ENCODE data around the gene AFF4.
"Not testable (repeated sequence)": the region's sequence is repeated elsewhere in the genome, so short reads cannot be mapped to it uniquely, and the experiment has no call there.

The AFF4 gene

GRCh38 chr5:132963171-132964104 lies at the start of gene AFF4:
Gene AFF4 (minus strand): TSS chr5:132963634. CDS start chr5:132937189, 26,445 bp downstream.
- H3K27ac ChIP-seq: peak within 1 kb of the TSS; percentile 97
- TF ChIP-seq CTCF (IDR thresholded peaks at IDR 0.05): peak; percentile 58
- no peaks in the 10 kb centered on the region for H3K9me3 ChIP-seq
- no peaks in the 10 kb centered on the region for H3K36me3 ChIP-seq
- H3K4me3 ChIP-seq (ENCODE audit: low read depth in 1 of 2, low read length in 1 of 2): peak within 1 kb of the TSS; percentile 64 to 99
- peaks cover 23 to 25% of the 10 kb centered on the region in 2 experiments for H3K4me1 ChIP-seq (ENCODE audit: control insufficient read depth in 1 of 2, insufficient read depth in 1 of 2, low read depth in 1 of 2, low read length in 1 of 2)
- no peaks in the 10 kb centered on the region for H3K27me3 ChIP-seq

- not testable (repeated sequence) for H3K9me3 ChIP-seq; H3K4me1 ChIP-seq (ENCODE audit: control insufficient read depth in 1 of 2, insufficient read depth in 1 of 2, low read depth in 1 of 2, low read length in 1 of 2); H3K27me3 ChIP-seq; H3K36me3 ChIP-seq; H3K4me3 ChIP-seq (ENCODE audit: low read depth in 1 of 2, low read length in 1 of 2); H3K27ac ChIP-seq
Observed at GRCh38 chr5:133008455-133008854, 45.0 kb upstream of the AFF4 start.

- Histone ChIP-seq H3K27ac (no peak overlapping the region), H3K4me3 (ENCODE audit: low read depth in 1 of 2, low read length in 1 of 2) (no peak overlapping the region), H3K4me1 (ENCODE audit: control insufficient read depth in 1 of 2, insufficient read depth in 1 of 2, low read depth in 1 of 2, low read length in 1 of 2) (no peaks in the 10 kb centered on the region), H3K36me3 (peaks cover 10% of the 10 kb centered on the region), H3K9me3 (no peaks in the 10 kb centered on the region), H3K27me3 (no peaks in the 10 kb centered on the region)
- no peak for TF ChIP-seq CTCF (IDR thresholded peaks at IDR 0.05)
Observed at GRCh38 chr5:133006653-133007052, 43.2 kb upstream of the AFF4 start.

GRCh38 chr5:132999246-132999645 lies 35.8 kb upstream of the AFF4 start:
- TF ChIP-seq CTCF (IDR thresholded peaks at IDR 0.05): no peak
- Histone ChIP-seq H3K27ac (peak overlapping the region; percentile 72), H3K9me3 (no peaks in the 10 kb centered on the region), H3K4me1 (ENCODE audit: control insufficient read depth in 1 of 2, insufficient read depth in 1 of 2, low read depth in 1 of 2, low read length in 1 of 2) (peaks cover 11 to 13% of the 10 kb centered on the region in 2 experiments), H3K27me3 (no peaks in the 10 kb centered on the region), H3K4me3 (ENCODE audit: low read depth in 1 of 2, low read length in 1 of 2) (no peak overlapping the region), H3K36me3 (peaks cover 4% of the 10 kb centered on the region)

GRCh38 chr5:132998556-132998955 lies 35.1 kb upstream of the AFF4 start:
- H3K9me3 ChIP-seq: no peaks in the 10 kb centered on the region
- H3K27ac ChIP-seq: peak overlapping the region; percentile 72
- peaks cover 4% of the 10 kb centered on the region for H3K36me3 ChIP-seq
- TF ChIP-seq CTCF (IDR thresholded peaks at IDR 0.05): no peak
- no peak overlapping the region for H3K4me3 ChIP-seq (ENCODE audit: low read depth in 1 of 2, low read length in 1 of 2)
- H3K4me1 ChIP-seq (ENCODE audit: control insufficient read depth in 1 of 2, insufficient read depth in 1 of 2, low read depth in 1 of 2, low read length in 1 of 2): peaks cover 11 to 13% of the 10 kb centered on the region in 2 experiments
- H3K27me3 ChIP-seq: no peaks in the 10 kb centered on the region

- Histone ChIP-seq H3K27me3 (no peaks in the 10 kb centered on the region), H3K4me1 (ENCODE audit: control insufficient read depth in 1 of 2, insufficient read depth in 1 of 2, low read depth in 1 of 2, low read length in 1 of 2) (peaks cover 11 to 13% of the 10 kb centered on the region in 2 experiments), H3K4me3 (ENCODE audit: low read depth in 1 of 2, low read length in 1 of 2) (no peak overlapping the region), H3K36me3 (no peaks in the 10 kb centered on the region), H3K27ac (no peak overlapping the region), H3K9me3 (no peaks in the 10 kb centered on the region)
- TF ChIP-seq CTCF (IDR thresholded peaks at IDR 0.05): no peak
Observed at GRCh38 chr5:132996307-132996706, 32.9 kb upstream of the AFF4 start.

All from neutrophil (primary cell).